Measurements from ENCODE around the gene OTOG.

The OTOG gene

DNA sequence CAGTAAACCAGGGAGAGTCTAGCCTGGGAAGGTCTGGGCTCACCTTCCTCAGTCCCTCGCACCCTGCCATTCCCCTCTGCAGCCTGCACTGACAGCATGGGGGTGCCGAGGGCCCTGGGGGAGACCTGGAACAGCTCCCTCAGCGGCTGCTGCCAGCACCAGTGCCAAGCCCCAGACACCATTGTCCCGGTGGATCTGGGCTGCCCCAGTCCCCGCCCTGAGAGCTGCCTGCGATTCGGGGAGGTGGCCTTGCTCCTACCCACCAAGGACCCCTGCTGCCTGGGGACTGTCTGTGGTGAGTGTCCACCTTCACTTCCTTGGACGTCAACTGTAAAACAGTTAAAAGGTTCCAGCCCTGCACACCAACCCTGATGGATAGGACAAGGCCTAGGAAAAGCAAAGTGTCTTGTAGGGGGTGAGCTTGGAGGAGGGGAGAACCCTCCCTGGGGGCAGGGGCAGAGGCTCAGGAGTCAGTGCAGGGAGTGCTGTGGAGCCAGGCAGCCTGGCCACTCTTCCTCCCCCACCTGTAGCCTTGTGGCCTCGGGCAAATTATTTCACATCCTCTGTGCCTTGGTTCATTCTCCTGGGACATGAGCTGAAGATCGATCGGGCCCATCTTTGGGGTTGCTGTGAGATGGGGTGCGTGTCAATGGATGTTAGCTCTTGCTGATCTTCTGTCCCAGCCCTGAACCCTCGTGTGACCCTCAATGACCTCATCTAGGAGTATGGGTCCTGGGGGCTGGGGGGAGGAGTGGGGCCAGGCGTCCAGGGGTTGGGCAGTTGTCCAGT is 87.1 kb downstream of the OTOG start:
- TF ChIP-seq ZNF473 (tag by site-specific recombination; IDR thresholded peaks at IDR 0.05), result no peak
- no peak for TF ChIP-seq KLF16 (tag by site-specific recombination; IDR thresholded peaks at IDR 0.05)
- no peak for TF ChIP-seq ZNF423 (tag by site-specific recombination; IDR thresholded peaks at IDR 0.05)
- TF ChIP-seq, protein P1, sequence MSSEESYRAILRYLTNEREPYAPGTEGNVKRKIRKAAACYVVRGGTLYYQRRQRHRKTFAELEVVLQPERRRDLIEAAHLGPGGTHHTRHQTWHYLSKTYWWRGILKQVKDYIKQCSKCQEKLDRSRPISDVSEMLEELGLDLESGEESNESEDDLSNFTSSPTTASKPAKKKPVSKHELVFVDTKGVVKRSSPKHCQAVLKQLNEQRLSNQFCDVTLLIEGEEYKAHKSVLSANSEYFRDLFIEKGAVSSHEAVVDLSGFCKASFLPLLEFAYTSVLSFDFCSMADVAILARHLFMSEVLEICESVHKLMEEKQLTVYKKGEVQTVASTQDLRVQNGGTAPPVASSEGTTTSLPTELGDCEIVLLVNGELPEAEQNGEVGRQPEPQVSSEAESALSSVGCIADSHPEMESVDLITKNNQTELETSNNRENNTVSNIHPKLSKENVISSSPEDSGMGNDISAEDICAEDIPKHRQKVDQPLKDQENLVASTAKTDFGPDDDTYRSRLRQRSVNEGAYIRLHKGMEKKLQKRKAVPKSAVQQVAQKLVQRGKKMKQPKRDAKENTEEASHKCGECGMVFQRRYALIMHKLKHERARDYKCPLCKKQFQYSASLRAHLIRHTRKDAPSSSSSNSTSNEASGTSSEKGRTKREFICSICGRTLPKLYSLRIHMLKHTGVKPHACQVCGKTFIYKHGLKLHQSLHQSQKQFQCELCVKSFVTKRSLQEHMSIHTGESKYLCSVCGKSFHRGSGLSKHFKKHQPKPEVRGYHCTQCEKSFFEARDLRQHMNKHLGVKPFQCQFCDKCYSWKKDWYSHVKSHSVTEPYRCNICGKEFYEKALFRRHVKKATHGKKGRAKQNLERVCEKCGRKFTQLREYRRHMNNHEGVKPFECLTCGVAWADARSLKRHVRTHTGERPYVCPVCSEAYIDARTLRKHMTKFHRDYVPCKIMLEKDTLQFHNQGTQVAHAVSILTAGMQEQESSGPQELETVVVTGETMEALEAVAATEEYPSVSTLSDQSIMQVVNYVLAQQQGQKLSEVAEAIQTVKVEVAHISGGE (tag by site-specific recombination; conservative IDR thresholded peaks at IDR 0.05; ENCODE audit: low read depth), result no peak
- no peak for TF ChIP-seq REST (tag by site-specific recombination; IDR thresholded peaks at IDR 0.05)
- TF ChIP-seq PRDM10 (tag by site-specific recombination; IDR thresholded peaks at IDR 0.05), result no peak
- no peak for TF ChIP-seq GLI4 (tag by site-specific recombination; IDR thresholded peaks at IDR 0.05)
- TF ChIP-seq, protein P2, sequence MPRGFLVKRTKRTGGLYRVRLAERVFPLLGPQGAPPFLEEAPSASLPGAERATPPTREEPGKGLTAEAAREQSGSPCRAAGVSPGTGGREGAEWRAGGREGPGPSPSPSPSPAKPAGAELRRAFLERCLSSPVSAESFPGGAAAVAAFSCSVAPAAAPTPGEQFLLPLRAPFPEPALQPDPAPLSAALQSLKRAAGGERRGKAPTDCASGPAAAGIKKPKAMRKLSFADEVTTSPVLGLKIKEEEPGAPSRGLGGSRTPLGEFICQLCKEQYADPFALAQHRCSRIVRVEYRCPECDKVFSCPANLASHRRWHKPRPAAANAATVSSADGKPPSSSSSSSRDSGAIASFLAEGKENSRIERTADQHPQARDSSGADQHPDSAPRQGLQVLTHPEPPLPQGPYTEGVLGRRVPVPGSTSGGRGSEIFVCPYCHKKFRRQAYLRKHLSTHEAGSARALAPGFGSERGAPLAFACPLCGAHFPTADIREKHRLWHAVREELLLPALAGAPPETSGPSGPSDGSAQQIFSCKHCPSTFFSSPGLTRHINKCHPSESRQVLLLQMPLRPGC (tag by site-specific recombination; IDR thresholded peaks at IDR 0.05), result no peak
- no peak for TF ChIP-seq ZNF223 (tag by site-specific recombination; IDR thresholded peaks at IDR 0.05)
- no peak for TF ChIP-seq ZNF169 (tag by site-specific recombination; IDR thresholded peaks at IDR 0.05)
- TF ChIP-seq ZNF211 (tag by site-specific recombination; IDR thresholded peaks at IDR 0.05; ENCODE audit: low read depth), result no peak
- TF ChIP-seq ZNF677 (tag by site-specific recombination; IDR thresholded peaks at IDR 0.05), result no peak
- TF ChIP-seq EGR2 (tag by site-specific recombination; IDR thresholded peaks at IDR 0.05; ENCODE audit: low read depth), result no peak
- TF ChIP-seq ZBTB48 (tag by site-specific recombination; IDR thresholded peaks at IDR 0.05), result no peak
- Histone ChIP-seq H3K9me3 (ENCODE audit: control insufficient read depth, insufficient read depth, low read depth, low read length) (no peaks in the 10 kb centered on the region), H3K36me3 (ENCODE audit: control insufficient read depth in 2 of 2, insufficient read depth in 1 of 2, low read length in 2 of 2) (no peaks in the 10 kb centered on the region), H3K4me1 (ENCODE audit: control insufficient read depth, insufficient read depth, low read length) (no peaks in the 10 kb centered on the region), H3K27ac (ENCODE audit: extremely low read depth, low read depth, low read length) (no peak overlapping the region), H3K4me3 (ENCODE audit: low read depth, low read length) (no peak overlapping the region)
- CTCF ChIA-PET, result interaction anchor here (0.7 kb wide), 1 partner anchor 559 kb away, joined by 3 read pairs; no protein-coding TSS in a partner anchor
- POLR2A ChIA-PET, result no interaction called here

All from HEK293 (cell line).